HepG2 (cell line): ENCODE data around the gene ZNF318. TPM values are rescaled to one million over a fixed set of nuclear protein-coding genes. Genes with fewer than 3 reads are reported as not detected.
"Not testable (repeated sequence)": the region's sequence is repeated elsewhere in the genome, so short reads cannot be mapped to it uniquely, and the experiment has no call there.

ENCODE experiments used
- ATAC-seq: fragments of 200-7000 bp; cut with Tn5 transposase; 3 replicates; pipeline ENCODE4 v1.9.1; 2020; ENCODE audit warnings: mild to moderate bottlenecking, moderate library complexity
- BruUV-seq: library from RNA; stranded (reverse); fragments of 400-500 nt; replicated peaks from 2 replicates; lab custom pipeline; 2021; lab: Mats Ljungman, UMichigan
- CTCF ChIA-PET: fragments of 300-600 bp; formaldehyde crosslinking; extraction: SDS; loops from one replicate; lab custom pipeline; 2021; ENCODE audit warnings: low total read pairs, inconsistent platforms, low intra/inter-chr PET ratio; lab: Yijun Ruan, JAX
- POLR2A ChIA-PET: fragments of 350-600 bp; sonication (Branson Sonifier 250); formaldehyde crosslinking; loops from one replicate; lab custom pipeline; 2020; ENCODE audit warnings: antibody characterized with exemption, inconsistent platforms; lab: Yijun Ruan, JAX
- DNase-seq: peaks from one replicate; pipeline ENCODE4 v3.0.0-alpha.2; 2015; ENCODE audit warnings: low spot score
- FAIRE-seq: peaks from 3 replicates; lab custom pipeline; 2011; peaks lifted over from hg19 to GRCh38; lab: Jason Lieb, UNC
- H2AFZ ChIP-seq: one replicate; pipeline ENCODE4 v1.6.1; 2011; ENCODE audit warnings: low read length, inconsistent platforms
- H3K27ac ChIP-seq: fragments of 300-600 bp; 3 replicates; pipeline ENCODE4 v1.8.0; 2011; ENCODE audit warnings: mixed run types, mild to moderate bottlenecking, mixed read lengths, low read length, inconsistent platforms; ENCODE audit not compliant: insufficient read depth; ENCODE audit errors: extremely low read length
- H3K27me3 ChIP-seq, 2 experiments: fragments of 200-600 bp in 1 of 2; 2 replicates in 1 of 2; 3 replicates in 1 of 2; pipeline versions ENCODE4 v1.6.0 to v1.8.0; 2011; ENCODE audit warnings: low read length in 2 of 2, mild to moderate bottlenecking in 2 of 2, moderate library complexity in 2 of 2, inconsistent platforms in 1 of 2; ENCODE audit not compliant: insufficient read depth in 2 of 2, control insufficient read depth in 1 of 2
- H3K36me3 ChIP-seq, 2 experiments: fragments of 200-600 bp in 1 of 2; replicated peaks in 1 of 2; 2 replicates in 1 of 2; 3 replicates in 1 of 2; pipeline versions ENCODE4 v1.5.1 to v1.8.0; 2011; ENCODE audit warnings: low read length in 2 of 2, inconsistent platforms in 1 of 2; ENCODE audit not compliant: insufficient read depth in 2 of 2, control insufficient read depth in 1 of 2
- H3K4me1 ChIP-seq: 2 replicates; pipeline ENCODE4 v1.5.1; 2012; ENCODE audit warnings: low read length, inconsistent platforms; ENCODE audit not compliant: insufficient read depth
- H3K4me2 ChIP-seq: 2 replicates; pipeline ENCODE4 v1.6.0; 2011; ENCODE audit warnings: low read depth, low read length, inconsistent platforms
- H3K4me3 ChIP-seq, 3 experiments: fragments of 200-600 bp in 1 of 3; sonication (generic), shearing (Covaris generic) in 1 of 3; replicated peaks in 1 of 3; 2 replicates each; pipeline ENCODE4 v1.5.1; 2011 to 2016; ENCODE audit warnings: low read length in 3 of 3, inconsistent platforms in 2 of 3, low read depth in 2 of 3, mild to moderate bottlenecking in 2 of 3, control low read depth in 1 of 3, mixed read lengths in 1 of 3; ENCODE audit not compliant: insufficient read depth in 1 of 3
- H3K79me2 ChIP-seq: one replicate; pipeline ENCODE4 v1.6.1; 2011; ENCODE audit warnings: low read length, inconsistent platforms; ENCODE audit not compliant: insufficient read depth
- H3K9ac ChIP-seq: 2 replicates; pipeline ENCODE4 v1.6.0; 2011; ENCODE audit warnings: mild to moderate bottlenecking, low read depth, low read length, inconsistent platforms; ENCODE audit not compliant: insufficient read depth
- H3K9me3 ChIP-seq: 2 replicates; pipeline ENCODE4 v1.5.1; 2012; ENCODE audit warnings: mild to moderate bottlenecking, low read length
- H4K20me1 ChIP-seq: 2 replicates; pipeline ENCODE4 v1.6.0; 2011; ENCODE audit warnings: inconsistent platforms, mild to moderate bottlenecking, low read length, moderate library complexity; ENCODE audit not compliant: insufficient read depth
- ZNF24 ChIP-seq: fragments of 450-650 bp; IDR thresholded peaks from 2 replicates; pipeline ENCODE4 v1.6.1; 2017; ENCODE audit warnings: antibody characterized with exemption, mild to moderate bottlenecking
- WGBS: methylation state at CpG from one replicate; pipeline ENCODE4 v1.1.6; 2017; ENCODE audit warnings: low lambda C conversion rate; 5-methylcytosine and 5-hydroxymethylcytosine counted together
- in situ Hi-C: cut with HindIII; loops from 2 replicates; pipeline ENCODE4 v1.10.0; 2017; ENCODE audit warnings: low pct_unique_long_range_greater_than_20kb; ENCODE audit not compliant: extremely low pct_ligation_motif_present
- intact Hi-C: fragments of 100-400 bp; cut with micrococcal nuclease; formaldehyde crosslinking; loops from one replicate; pipeline ENCODE4 v1.10.0; 2022; ENCODE audit not compliant: unreplicated experiment
- polyA plus RNA-seq, 8 experiments: library from polyadenylated mRNA; depleted of rRNA in 3 of 8; stranded (reverse) in 7 of 8; unstranded in 1 of 8; fragments of >200 nt; fragmentation: Illumina TruSeq in 4 of 8; extraction: Trizol in 4 of 8; gene quantifications; 2 replicates each; pipeline versions ENCODE4 v1.2.1 to v1.2.3, GENCODE V29; 2011 to 2016; ENCODE audit warnings: low read depth in 4 of 8, missing spikeins in 1 of 8, mixed read lengths in 1 of 8; ENCODE audit not compliant: insufficient read depth in 1 of 8
- total RNA-seq, 5 experiments: library from RNA; depleted of rRNA; stranded (reverse); fragments of >200 nt; fragmentation: Illumina TruSeq; extraction: Trizol; gene quantifications; 2 replicates each; pipeline ENCODE4 v1.2.3, GENCODE V29; 2016; ENCODE audit warnings: low read depth in 1 of 5
- TF ChIP-seq, protein P1 (sequence below): sonication (generic); formaldehyde crosslinking; IDR thresholded peaks from 2 replicates; pipeline ENCODE4 v1.5.1; 2020; ENCODE audit warnings: mild to moderate bottlenecking, missing genetic modification reagents, moderate library complexity

ZNF318 gene
- total and polyA plus RNA-seq, 2 of the 13 experiments (the other 11 are each of a cell fraction or from before 2014, with no cell fraction given) = 13.0 to 14.5 TPM

GRCh38 chr6:43303751-43304331, 65.6 kb downstream of the ZNF318 start:
- intact Hi-C loops = no loop called here
- no peaks in the 10 kb centered on the region; a peak in 1 of 5 replicates for H3K36me3 ChIP-seq
- no peaks in the 10 kb centered on the region for H3K79me2 ChIP-seq
- H3K4me2 ChIP-seq = no peak overlapping the region
- ChIA-PET CTCF (no interaction called here), POLR2A (interaction anchor here (2.0 kb wide), 1 partner anchor 13 kb away, joined by 8 read pairs; no protein-coding TSS in a partner anchor)
- FAIRE-seq = no peak
- no peak overlapping the region for H3K9ac ChIP-seq
- no peaks in the 10 kb centered on the region for H3K9me3 ChIP-seq
- in situ Hi-C loops = no loop called here
- ATAC-seq = no peak
- no peak overlapping the region for H3K4me3 ChIP-seq
- no peak overlapping the region for H2AFZ ChIP-seq
- no TSS peak for BruUV-seq
- H3K27me3 ChIP-seq = no peaks in the 10 kb centered on the region
- DNase-seq = no peak
- no peak overlapping the region for H3K27ac ChIP-seq
- no peaks in the 10 kb centered on the region for H4K20me1 ChIP-seq
- H3K4me1 ChIP-seq = peaks cover 32% of the 10 kb centered on the region
- TF ChIP-seq, protein P1, sequence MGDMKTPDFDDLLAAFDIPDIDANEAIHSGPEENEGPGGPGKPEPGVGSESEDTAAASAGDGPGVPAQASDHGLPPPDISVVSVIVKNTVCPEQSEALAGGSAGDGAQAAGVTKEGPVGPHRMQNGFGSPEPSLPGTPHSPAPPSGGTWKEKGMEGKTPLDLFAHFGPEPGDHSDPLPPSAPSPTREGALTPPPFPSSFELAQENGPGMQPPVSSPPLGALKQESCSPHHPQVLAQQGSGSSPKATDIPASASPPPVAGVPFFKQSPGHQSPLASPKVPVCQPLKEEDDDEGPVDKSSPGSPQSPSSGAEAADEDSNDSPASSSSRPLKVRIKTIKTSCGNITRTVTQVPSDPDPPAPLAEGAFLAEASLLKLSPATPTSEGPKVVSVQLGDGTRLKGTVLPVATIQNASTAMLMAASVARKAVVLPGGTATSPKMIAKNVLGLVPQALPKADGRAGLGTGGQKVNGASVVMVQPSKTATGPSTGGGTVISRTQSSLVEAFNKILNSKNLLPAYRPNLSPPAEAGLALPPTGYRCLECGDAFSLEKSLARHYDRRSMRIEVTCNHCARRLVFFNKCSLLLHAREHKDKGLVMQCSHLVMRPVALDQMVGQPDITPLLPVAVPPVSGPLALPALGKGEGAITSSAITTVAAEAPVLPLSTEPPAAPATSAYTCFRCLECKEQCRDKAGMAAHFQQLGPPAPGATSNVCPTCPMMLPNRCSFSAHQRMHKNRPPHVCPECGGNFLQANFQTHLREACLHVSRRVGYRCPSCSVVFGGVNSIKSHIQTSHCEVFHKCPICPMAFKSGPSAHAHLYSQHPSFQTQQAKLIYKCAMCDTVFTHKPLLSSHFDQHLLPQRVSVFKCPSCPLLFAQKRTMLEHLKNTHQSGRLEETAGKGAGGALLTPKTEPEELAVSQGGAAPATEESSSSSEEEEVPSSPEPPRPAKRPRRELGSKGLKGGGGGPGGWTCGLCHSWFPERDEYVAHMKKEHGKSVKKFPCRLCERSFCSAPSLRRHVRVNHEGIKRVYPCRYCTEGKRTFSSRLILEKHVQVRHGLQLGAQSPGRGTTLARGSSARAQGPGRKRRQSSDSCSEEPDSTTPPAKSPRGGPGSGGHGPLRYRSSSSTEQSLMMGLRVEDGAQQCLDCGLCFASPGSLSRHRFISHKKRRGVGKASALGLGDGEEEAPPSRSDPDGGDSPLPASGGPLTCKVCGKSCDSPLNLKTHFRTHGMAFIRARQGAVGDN (CRISPR knock-in tag) = 0 out of 2 replicates have a peak, but pooled peaks have one; percentile 12
- TF ChIP-seq ZNF24 = no peak
- WGBS = 94% methylated on average over 8 of the region's 8 CpGs

- 93% methylated on average over 11 of the region's 11 CpGs for WGBS
- H3K36me3 ChIP-seq, intact Hi-C loops, H3K27me3 ChIP-seq, H3K27ac ChIP-seq, ATAC-seq, FAIRE-seq, CTCF ChIA-PET, H3K9me3 ChIP-seq, H4K20me1 ChIP-seq, H3K4me3 ChIP-seq, H3K4me2 ChIP-seq, in situ Hi-C loops, BruUV-seq, DNase-seq, H3K79me2 ChIP-seq, H3K9ac ChIP-seq, H2AFZ ChIP-seq: not testable (repeated sequence)
- peaks cover 32% of the 10 kb centered on the region for H3K4me1 ChIP-seq
- POLR2A ChIA-PET = interaction anchor here (2.0 kb wide), 1 partner anchor 12 kb away, joined by 8 read pairs; no protein-coding TSS in a partner anchor
Measured at GRCh38 chr6:43303006-43303405, 66.4 kb downstream of the ZNF318 start.
